Large intestine (tissue), 3 donors: ENCODE measurements around the gene TNFSF11. TPM values are rescaled to one million over a fixed set of nuclear protein-coding genes. Genes with fewer than 3 reads are reported as not detected.
"Not testable (repeated sequence)": the region's sequence is repeated elsewhere in the genome, so short reads cannot be mapped to it uniquely, and the experiment has no call there.

Experiments used
- DNase-seq, 2 donors: peaks; one replicate each; pipeline versions ENCODE4 v3.0.0 to v3.0.0-alpha.2; 2013
- H3K27ac ChIP-seq: one replicate; pipeline ENCODE4 v1.5.1; 2013; ENCODE audit warnings: low read length
- H3K27me3 ChIP-seq: 2 replicates; pipeline ENCODE4 v1.6.1; 2013; ENCODE audit warnings: low read length; ENCODE audit not compliant: control insufficient read depth, insufficient read depth
- H3K36me3 ChIP-seq: 2 replicates; pipeline ENCODE4 v1.6.1; 2013; ENCODE audit warnings: low read length; ENCODE audit not compliant: control insufficient read depth, insufficient read depth
- H3K4me1 ChIP-seq: one replicate; pipeline ENCODE4 v1.6.1; 2013; ENCODE audit warnings: low read length; ENCODE audit not compliant: control insufficient read depth, insufficient read depth
- H3K4me3 ChIP-seq: one replicate; pipeline ENCODE4 v1.5.1; 2013; ENCODE audit warnings: low read length
- H3K9me3 ChIP-seq: one replicate; pipeline ENCODE4 v1.6.1; 2013; ENCODE audit warnings: mild to moderate bottlenecking, low read depth, low read length, moderate library complexity; ENCODE audit not compliant: control insufficient read depth
- WGBS: methylation state at CpG from one replicate; pipeline ENCODE4 v1.1.5; 2013; ENCODE audit warnings: low lambda C conversion rate; ENCODE audit not compliant: insufficient coverage; 5-methylcytosine and 5-hydroxymethylcytosine counted together
- polyA plus RNA-seq: library from polyadenylated mRNA; unstranded; fragments of 120-200 nt; gene quantifications from one replicate; pipeline ENCODE4 v1.2.1, GENCODE V29; 2013

Gene TNFSF11
- polyA plus RNA-seq, 1 donor = 1.3 TPM

GRCh38 chr13:42560320-42560719 is 13.6 kb upstream of the TNFSF11 start:
- not testable (repeated sequence) for H3K4me1 ChIP-seq, H3K4me3 ChIP-seq, H3K27ac ChIP-seq, DNase-seq, H3K27me3 ChIP-seq, H3K9me3 ChIP-seq, H3K36me3 ChIP-seq
- WGBS = no CpG with 5 or more reads among the region's 6 CpGs

- Histone ChIP-seq H3K27ac (no peak overlapping the region), H3K4me1 (no peaks in the 10 kb centered on the region), H3K4me3 (no peak overlapping the region), H3K36me3 (no peaks in the 10 kb centered on the region), H3K9me3 (peaks cover 9% of the 10 kb centered on the region), H3K27me3 (no peaks in the 10 kb centered on the region)
- DNase-seq = no peak
- 79% methylated on average over 2 of the region's 3 CpGs for WGBS
Observed at GRCh38 chr13:42561752-42562467, 12.0 kb upstream of the TNFSF11 start.

GRCh38 chr13:42567906-42568305 is 6.0 kb upstream of the TNFSF11 start:
- WGBS = no CpG with 5 or more reads among the region's 2 CpGs
- Histone ChIP-seq H3K36me3 (no peaks in the 10 kb centered on the region), H3K4me1 (no peaks in the 10 kb centered on the region), H3K9me3 (peaks cover 8% of the 10 kb centered on the region), H3K4me3 (no peak overlapping the region), H3K27ac (no peak overlapping the region), H3K27me3 (peaks cover 8% of the 10 kb centered on the region)
- no peak for DNase-seq

- peaks cover 5% of the 10 kb centered on the region for H3K9me3 ChIP-seq
- H3K27me3 ChIP-seq = peaks cover 23% of the 10 kb centered on the region
- H3K4me3 ChIP-seq = no peak overlapping the region
- H3K27ac ChIP-seq = no peak overlapping the region
- no peak for DNase-seq
- 86% methylated on average over 2 of the region's 3 CpGs for WGBS
- H3K36me3 ChIP-seq = no peaks in the 10 kb centered on the region
- no peaks in the 10 kb centered on the region for H3K4me1 ChIP-seq
Observed at GRCh38 chr13:42569576-42570344, 4.2 kb upstream of the TNFSF11 start.

- Histone ChIP-seq H3K4me1 (no peaks in the 10 kb centered on the region), H3K27ac (no peak overlapping the region), H3K27me3 (peaks cover 38% of the 10 kb centered on the region), H3K4me3 (no peak overlapping the region), H3K36me3 (no peaks in the 10 kb centered on the region), H3K9me3 (peaks cover 5% of the 10 kb centered on the region)
- DNase-seq = no peak
- no CpG with 5 or more reads among the region's 2 CpGs for WGBS
Observed at GRCh38 chr13:42571895-42572294, 2.1 kb upstream of the TNFSF11 start.

GRCh38 chr13:42574435-42575311 is 721 bp downstream of the TNFSF11 start:
- no peak overlapping the region for H3K27ac ChIP-seq
- peak overlapping the region; percentile 31 for H3K4me3 ChIP-seq
- 7% methylated on average over 5 of the region's 51 CpGs for WGBS
- peak in 1 of 2 donors; percentile 6 for DNase-seq
- peaks cover 38% of the 10 kb centered on the region for H3K27me3 ChIP-seq
- H3K4me1 ChIP-seq = no peaks in the 10 kb centered on the region
- no peaks in the 10 kb centered on the region for H3K36me3 ChIP-seq
- H3K9me3 ChIP-seq = peaks cover 5% of the 10 kb centered on the region

GRCh38 chr13:42575938-42576337 is 2.0 kb downstream of the TNFSF11 start:
- DNase-seq = no peak
- WGBS = no CpG with 5 or more reads among the region's 7 CpGs
- H3K27ac ChIP-seq = no peak overlapping the region
- H3K27me3 ChIP-seq = peaks cover 38% of the 10 kb centered on the region
- H3K4me1 ChIP-seq = no peaks in the 10 kb centered on the region
- H3K36me3 ChIP-seq = no peaks in the 10 kb centered on the region
- no peak overlapping the region for H3K4me3 ChIP-seq
- peaks cover 5% of the 10 kb centered on the region for H3K9me3 ChIP-seq

GRCh38 chr13:42577538-42577937 is 3.6 kb downstream of the TNFSF11 start:
- Histone ChIP-seq H3K27ac (no peak overlapping the region), H3K4me3 (no peak overlapping the region), H3K4me1 (no peaks in the 10 kb centered on the region), H3K36me3 (no peaks in the 10 kb centered on the region), H3K27me3 (peaks cover 32% of the 10 kb centered on the region), H3K9me3 (no peaks in the 10 kb centered on the region)
- WGBS = 56% methylated on average over 3 of the region's 4 CpGs
- no peak for DNase-seq

- DNase-seq = no peak
- no peaks in the 10 kb centered on the region for H3K9me3 ChIP-seq
- H3K27me3 ChIP-seq = peaks cover 7% of the 10 kb centered on the region
- no peaks in the 10 kb centered on the region for H3K4me1 ChIP-seq
- 50% methylated on average over 2 of the region's 6 CpGs for WGBS
- H3K4me3 ChIP-seq = no peak overlapping the region
- H3K27ac ChIP-seq = no peak overlapping the region
- no peaks in the 10 kb centered on the region for H3K36me3 ChIP-seq
Observed at GRCh38 chr13:42580644-42581043, 6.7 kb downstream of the TNFSF11 start.

GRCh38 chr13:42581427-42581826 is 7.5 kb downstream of the TNFSF11 start:
- Histone ChIP-seq H3K4me1 (no peaks in the 10 kb centered on the region), H3K4me3 (no peak overlapping the region), H3K27ac (no peak overlapping the region), H3K36me3 (no peaks in the 10 kb centered on the region), H3K27me3 (no peaks in the 10 kb centered on the region), H3K9me3 (no peaks in the 10 kb centered on the region)
- 71% methylated on average over 1 of the region's 4 CpGs for WGBS
- no peak for DNase-seq
